HG02970 (cell line): ENCODE results near the gene PPP2R3B.
"Not testable (repeated sequence)": the region's sequence is repeated elsewhere in the genome, so short reads cannot be mapped to it uniquely, and the experiment has no call there.

Source experiments
- ATAC-seq: cut with Tn5 transposase; IDR thresholded peaks from one replicate; pipeline ENCODE4 v1.9.1; 2021; ENCODE audit warnings: mild to moderate bottlenecking, moderate library complexity, moderate number of reproducible peaks; ENCODE audit not compliant: unreplicated experiment, low FRiP score

PPP2R3B gene

DNA sequence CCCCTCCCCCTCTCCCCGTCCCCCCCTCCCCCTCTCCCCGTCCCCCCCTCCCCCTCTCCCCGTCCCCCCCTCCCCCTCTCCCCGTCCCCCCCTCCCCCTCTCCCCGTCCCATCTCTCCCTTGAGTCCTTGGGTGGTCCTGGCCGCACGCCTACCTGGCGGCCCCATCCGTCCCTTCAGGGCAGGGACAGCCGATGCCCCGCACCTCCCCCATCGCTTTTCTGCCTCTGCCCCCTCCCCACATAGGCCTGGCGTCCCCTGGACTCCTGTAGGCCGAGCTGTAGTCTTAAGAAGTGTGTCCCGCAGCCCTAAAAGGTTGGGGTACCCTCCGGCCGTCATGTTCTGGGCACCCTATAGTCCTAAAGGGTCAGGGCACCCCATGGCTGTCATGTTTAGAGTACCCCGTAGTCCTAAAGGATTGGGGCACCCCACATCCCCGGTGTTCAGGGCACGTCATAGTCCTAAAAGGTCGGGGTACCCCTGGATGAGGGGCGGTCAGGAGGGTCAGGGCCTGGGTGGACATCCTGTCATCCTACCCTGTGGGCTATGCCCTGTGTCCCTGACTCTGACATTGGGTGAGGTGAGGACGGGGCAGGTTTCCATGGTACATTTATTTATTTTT is 57.3 kb downstream of the PPP2R3B start:
- no peak for ATAC-seq

DNA sequence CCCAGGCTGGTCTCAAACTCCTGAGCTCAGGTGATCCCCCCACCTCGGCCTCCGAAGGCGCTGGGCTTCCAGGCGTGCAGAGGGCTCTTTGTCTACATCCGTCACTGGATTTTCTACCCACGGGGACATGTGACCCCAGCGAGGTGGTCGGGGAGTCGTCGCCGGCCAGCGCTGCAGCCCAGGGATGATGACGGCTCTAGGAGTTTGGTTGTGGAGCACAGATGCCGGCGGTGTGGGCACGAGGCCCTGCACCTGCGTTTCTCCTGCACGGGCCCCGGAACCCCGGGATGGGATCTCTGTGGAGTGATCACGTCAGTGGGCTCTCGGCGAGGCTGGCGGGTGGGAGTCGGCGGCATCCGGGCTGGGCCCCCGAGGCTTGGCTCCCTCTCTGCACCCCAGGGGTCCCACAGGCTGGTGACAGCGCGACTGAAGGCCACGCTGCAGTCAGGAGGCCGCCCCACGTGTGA is 59.0 kb downstream of the PPP2R3B start:
- no peak for ATAC-seq

DNA sequence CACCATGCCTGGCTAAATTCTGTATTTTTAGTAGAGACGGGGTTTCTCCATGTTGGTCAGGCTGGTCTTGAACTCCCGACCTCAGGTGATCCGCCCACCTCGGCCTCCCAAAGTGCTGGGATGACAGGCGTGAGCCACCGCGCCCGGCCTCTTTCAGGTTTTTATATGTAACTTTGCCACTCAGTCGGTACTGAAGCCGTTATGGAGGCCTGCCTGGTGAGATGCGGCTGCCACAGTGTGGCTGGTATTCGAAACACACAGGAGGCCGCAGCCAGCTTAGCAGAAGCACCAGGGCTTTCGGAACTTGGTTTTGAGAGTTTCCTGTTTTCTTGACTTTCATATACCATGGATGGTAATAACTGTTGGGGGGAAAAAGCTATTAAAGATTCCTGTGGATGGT is 62.0 kb downstream of the PPP2R3B start:
- not testable (repeated sequence) for ATAC-seq

DNA sequence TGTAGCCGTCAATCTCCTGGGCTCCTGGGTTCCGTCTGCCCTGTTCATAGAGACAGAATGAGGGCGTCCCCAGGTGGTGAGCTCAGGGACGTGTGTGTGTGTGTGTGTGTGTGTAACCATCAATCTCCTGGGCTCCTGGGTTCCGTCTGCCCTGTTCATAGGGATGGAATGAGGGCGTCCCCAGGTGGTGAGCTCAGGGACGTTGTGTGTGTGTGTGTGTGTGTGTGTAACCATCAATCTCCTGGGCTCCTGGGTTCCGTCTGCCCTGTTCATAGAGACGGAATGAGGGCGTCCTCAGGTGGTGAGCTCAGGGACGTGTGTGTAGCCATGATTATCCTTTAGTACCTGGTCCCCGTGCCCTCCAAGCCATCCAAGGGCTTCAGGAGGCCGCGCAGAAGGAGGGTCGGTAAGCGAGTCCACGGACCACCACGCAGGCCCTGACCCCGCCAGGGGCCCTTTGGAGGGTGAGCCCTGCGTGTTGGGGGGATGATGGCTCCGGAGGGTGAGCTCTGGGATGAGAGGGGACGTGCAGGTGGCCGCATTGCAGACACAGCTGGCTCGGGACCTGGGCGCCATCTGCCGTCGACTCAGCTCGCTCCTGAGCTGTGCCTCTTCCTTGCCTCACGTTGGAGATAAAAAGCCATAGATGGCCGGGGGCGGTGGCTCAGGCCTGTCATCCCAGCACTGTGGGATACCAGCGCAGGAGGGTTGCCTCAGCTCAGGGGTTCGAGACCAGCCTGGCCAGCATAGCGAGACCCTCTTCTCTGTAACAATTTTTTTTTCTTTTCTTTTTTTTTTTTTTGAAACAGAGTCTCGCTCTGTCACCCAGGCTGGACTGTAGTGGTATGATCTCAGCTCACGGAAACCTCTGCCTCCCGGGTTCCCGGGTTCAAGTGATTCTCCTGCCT is 62.7 kb downstream of the PPP2R3B start:
- no peak for ATAC-seq

DNA sequence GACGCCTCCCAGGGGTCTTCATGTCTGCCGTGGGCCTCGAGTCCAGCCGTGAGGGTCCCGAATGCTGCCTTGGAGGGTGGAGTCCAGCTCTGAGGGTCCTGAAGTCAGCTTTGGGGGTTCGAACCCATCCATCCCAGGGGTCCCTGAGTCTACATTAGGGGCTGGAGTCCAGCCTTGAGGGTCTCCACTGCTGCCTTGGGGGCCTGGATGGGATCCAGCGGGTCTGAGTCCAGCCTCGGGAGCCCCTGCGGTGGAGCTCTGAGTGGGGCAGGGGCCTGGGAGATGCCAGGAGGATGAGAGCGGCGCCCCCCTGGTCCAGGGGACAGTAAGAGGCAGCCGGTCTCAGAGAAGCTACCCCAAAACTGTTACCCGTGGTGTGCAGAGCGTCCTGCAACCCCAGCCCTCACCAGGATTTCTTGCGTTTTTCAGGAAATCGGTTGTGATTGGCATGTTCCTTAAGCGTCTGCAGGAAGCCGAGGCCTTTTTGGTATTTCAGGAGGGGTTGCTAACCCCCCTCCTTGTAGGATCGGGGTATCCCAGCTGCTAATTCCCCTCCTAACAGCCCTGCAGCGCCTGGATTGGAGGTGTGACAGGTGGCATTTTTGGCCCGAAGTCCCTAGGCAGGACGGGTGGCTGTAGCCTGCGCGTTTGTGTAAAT is 66.5 kb downstream of the PPP2R3B start:
- no peak for ATAC-seq

DNA sequence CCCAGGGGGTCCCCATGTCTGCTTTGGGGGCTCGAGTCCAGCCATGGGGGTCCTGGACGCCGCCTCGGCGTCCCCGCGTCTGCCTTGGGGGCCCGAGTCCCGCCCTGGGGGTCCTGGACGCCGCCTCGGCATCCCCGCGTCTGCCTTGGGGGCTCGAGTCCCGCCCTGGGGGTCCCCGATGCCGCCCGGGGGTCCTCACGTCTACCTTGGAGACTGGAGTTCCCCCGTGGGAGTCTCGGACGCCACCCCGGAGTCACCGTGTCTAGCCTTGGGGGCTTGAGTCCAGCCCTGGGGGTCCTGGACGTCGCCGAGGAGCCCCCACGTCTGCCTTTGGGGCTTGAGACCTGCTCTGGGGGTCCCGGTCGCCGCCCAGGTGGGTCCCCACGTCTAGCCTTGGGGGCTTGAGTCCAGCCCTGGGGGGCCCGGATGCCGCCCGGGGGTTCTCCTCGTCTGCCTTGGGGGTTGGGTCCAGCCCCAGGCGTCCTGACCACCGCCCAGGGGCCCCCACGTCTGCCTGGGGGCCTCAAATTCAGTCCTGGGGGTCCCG is 67.1 kb downstream of the PPP2R3B start:
- ATAC-seq: no peak

DNA sequence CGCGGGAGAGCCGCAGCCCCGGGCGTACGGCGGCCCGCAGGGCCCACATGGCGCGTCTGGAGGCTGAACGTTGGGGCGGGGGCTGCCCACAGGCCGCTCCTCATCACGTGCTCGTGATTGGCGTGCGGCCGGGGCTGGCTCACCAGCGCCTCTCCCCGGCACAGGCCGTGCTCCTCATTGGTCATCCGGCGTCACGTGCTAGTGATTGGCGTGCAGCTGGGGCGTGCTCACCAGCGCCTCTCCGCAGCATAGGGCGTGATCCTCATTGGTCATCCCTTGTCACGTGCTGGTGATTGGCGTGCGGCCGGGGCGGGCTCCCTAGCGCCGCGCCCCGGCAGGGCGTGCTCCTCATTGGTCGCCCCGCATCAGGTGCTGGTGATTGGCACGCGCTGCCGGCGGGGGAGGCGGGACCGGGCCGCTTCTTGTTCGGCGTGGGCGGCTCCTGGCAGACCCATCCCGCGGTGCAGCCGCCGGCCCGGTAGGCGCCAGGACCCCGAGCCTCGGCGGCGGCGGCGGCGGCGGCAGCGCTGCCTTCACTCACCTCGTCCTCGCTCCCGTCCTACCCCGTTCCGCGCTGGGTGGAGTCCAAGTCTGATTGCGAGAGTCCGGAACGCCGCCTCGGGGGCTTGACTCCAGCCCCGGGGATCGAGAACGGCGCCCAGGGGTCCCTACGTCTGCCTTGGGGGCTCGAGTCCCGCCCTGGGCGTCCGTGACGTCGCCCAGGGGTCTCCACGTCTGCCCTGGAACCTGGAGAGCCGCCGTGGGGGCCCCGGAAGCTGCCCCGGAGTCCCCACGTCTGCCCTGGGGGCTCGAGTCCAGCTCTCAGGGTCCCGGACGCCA is 67.7 kb downstream of the PPP2R3B start, which contains the start of gene GTPBP6:
TSS of gene GTPBP6 (minus strand) at position 58 of the 840 bp plus-strand sequence. CDS start at position 49, 9 bp downstream.
- peak; percentile 86 for ATAC-seq

DNA sequence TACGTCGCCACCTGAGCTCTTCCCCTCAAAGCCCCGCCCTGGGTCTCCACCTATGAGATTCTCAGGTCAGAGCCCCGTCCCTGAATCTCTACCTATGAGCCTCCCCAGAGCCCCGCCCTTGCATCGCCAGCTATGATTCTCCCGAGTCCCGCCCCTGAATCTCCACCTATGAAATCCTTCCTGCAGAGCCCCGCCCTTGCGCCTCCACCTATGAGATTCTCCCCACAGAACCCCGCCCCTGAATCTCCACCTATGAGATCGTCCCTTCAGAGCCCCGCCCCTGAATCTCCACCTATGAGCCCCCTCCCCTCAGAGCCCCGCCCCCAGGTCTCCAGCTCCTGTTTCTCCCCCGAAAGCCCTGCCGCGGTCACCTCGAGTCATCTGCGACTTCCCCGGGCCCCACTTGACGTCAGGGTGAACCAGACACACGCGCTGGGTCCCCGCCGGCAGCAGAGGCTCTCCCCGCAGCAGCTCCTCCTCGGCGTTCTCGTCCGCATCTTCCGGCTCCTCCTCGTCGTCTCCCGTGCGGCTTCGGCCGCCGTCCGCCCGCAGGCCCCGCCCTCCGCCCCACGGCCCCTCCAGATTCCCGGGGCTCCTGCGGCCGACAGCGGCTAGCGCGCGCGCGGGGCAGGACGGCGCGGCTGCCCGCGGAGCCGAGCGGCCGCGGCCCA is 68.5 kb downstream of the PPP2R3B start:
- peak; percentile 54 for ATAC-seq

DNA sequence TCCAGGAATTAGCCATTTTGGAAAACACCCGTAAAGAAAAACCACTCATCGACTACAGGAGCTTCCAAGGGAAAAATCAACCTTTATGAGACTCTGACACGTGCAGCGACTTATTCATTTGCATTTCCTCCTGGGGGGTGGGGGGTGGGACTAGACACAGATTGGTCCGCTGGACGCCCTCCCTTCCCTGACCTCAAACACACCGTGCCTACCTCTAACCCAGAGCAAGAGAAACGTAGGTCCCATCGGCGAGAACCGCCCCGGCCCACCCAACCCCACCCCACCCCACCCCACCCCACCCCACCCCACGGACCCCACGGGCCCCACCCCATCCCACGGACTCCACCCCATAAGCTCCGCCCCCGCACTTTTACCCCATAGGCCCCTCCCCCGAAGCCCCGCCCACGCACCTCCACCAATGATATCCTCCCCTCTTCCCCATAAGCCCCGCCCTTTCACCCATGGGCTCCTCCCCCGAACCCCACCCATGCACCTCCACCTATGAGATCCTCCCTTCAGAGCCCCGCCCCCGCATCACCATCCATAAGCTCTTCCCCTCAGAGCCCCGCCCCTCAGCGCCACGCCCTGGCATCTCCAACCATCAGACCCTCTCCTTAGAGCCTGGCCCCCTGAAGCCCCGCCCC is 69.2 kb downstream of the PPP2R3B start:
- ATAC-seq: no peak

DNA sequence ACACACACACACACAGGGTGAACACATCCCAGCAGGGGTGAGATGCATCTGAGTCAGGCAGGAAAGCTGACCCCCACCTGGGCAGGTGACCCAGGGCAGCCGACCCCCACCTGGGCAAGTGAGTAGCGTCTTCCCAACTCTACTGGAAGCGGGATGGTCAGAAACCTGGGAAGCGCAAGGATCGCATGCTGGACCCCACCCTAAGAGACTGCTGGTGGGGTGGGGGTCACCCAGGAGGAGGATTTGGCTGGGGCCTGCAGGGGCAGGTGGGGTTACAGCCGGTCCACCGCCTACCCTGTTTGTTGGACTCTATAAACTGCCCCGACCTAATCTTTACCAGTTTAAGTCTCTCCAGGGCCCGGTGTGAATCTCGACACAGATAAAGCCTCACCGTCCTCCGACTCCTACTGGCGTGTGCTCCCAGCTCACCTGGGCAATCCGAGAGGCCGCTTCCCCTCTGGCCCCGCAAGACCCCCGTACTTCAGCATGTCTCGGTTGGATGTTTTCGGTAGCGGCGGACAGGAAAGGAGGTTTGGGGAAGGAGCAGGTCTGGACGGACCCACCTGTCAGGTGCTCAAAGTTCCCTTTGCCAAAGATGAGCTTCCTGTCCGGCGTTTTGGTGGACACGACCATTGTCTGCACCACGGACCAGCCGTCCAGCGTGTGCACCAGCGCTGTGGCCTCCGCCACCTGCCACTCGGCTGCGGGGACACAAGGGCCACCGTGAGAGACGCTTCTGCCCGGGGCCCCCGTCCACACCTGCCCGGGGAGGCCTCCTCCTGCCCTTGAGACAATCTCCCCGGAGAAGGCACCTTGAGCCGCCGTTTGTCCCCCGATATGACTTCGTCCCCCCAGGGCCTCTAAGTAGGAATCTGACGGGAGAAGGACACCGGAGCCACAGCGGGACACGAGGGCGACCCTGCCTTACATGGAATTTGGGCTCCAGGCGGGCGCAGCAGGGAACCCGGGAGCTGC is 70.1 kb downstream of the PPP2R3B start:
- no peak for ATAC-seq

DNA sequence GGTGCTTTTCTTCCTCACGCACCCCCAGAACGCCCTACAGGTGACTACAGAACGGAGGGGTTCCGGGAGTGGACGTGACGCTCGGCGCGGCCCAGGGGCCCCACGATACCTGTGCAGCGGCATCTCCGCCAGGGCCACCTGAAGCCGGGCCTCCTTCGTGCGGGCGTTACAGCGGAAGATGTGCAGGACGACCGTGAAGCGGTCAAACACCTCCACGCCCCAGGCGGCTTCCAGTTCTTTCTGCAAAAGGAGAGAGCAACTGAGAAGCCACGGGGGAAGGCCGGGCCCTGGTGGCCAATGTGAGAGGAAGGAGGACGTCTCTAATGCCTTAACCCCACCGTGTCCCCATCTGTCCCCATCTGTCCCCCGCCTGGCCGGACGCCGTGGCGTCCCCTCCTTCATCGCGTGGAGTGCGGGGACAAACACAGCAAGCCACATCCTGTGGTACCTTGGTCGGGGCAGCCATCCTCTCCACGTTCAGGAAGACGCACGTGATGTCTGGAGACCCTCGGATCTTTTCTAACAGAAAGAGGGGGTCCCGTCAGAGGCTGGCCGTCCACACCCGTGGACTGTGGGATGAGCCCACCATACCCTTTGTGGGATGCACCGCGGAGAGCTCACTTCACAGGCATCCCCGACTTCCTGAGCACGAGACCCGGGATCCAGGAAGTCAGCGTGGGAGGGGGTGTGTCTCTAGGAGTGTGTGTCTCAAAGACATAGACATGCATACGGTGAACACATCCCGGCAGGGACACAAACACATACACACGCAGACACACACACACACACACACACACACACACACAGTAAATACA is 71.7 kb downstream of the PPP2R3B start:
- no peak for ATAC-seq

DNA sequence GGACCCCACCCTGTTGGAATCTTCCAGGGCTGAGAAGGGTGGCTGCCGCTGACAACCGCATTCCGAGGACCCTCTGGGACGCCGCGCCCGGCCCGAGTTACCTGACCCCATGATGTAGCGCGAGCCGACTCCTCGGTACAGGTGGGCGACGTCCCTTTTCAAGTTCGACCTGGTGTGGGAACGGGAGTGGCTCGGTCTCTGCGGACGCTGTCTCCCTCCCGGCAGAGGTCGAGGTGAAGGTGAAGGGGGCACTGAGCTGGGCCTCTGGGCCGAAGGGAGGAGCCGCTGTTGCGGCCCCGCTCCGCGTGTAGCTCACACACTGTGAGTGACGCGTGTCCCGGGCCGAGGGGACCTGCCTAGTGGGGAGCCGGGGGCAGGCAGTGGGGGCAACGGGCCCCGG is 72.7 kb downstream of the PPP2R3B start:
- no peak for ATAC-seq

DNA sequence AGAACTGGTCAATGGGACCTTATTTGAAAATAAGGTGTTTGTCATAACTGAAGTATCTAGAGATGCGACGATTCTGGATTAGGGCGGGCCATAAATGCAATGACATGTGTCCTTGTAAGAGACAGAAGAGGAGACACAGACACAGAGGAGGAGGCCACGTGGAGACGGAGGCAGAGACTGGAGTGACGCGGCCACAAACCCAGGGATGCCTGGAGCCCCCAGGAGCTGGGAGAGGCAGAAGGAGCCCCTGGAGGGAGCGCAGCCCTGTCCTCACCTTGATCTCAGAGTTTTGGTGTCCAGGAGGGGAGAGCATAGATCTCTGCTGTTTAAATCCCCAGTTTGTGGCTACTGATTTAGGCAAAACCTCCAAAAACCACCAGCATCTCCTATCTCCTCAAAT is 73.2 kb downstream of the PPP2R3B start:
- no peak for ATAC-seq

DNA sequence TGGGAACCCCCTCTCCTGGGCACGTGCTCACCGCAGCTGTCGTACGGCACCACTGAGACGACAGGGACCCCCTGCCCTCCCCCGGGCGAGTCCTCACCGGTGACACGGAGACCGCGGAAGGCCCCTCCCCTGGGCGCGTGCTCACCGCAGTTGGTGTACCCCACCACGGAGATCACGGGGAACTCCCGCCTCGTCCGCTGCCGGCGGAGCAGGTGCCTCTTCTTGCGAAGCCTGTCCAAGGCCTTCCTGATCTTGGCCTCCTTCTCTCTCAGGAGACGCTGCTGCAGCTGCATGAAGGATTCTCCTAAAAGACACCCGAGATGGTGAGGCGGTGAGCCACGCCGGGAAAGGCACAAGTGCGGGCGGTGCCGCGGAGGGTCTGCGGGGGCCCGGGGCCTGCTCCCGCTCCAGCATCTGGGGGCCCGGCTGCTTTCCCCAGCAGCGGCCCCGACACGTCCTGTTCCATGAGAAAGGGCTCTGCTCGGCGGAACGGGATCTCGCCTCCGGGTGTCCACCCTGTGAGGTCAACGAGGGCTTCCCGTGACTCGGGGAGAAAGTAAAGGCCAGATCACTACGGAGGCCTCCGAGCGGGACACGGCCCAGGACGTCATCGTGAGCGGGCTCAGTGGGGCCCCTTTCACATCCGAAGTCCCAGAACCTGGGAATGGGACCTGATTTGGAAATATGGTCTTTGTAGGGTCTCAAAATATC is 73.9 kb downstream of the PPP2R3B start:
- no peak for ATAC-seq

DNA sequence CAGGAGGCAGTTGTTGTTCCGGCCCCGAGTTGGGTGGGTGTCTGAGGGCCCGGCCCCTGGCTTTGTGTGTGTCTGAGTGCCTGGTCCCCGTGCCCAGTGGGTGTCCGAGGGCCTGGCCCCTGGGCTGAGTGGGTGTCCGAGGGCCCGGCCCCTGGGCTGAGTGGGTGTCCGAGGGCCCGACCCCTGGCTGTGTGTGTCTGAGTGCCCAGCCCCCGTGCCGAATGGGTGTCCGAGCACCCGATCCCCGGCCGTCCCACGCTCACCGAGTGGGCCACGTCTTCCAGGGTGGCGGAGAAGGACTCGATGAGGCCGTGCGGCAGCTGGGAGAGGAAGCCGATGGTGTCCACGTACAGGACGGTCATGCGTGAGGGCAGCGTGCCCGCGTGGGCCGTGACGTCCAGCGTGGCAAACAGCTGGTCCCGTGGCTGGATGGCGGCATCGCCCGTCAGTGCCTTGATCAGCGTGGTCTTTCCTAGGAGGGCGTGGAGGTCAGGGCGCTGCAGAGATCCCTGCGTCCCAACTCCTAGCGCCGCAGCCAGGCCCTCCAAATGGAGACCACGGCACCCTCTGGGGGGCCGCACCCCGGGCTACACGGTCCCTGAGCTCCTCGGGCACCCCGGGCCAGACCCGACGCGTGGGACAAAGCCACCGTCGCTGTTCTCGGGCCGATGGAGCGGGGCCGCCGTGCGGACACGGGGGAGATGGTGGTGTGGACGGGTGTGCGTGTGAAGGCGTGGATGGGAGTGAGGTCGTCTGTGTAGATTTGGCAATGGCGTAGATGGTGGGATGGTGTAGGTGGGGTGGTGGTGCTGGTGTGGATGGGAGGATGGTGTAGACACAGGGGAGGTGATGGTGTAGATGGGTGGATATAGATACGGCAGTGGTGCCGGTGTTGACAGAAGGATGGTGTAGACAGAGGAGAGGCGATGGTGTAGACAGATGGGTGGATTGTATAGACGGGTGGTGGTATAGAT is 75.3 kb downstream of the PPP2R3B start:
- ATAC-seq: no peak
